ENCODE results near the gene FRMD5.

DNA sequence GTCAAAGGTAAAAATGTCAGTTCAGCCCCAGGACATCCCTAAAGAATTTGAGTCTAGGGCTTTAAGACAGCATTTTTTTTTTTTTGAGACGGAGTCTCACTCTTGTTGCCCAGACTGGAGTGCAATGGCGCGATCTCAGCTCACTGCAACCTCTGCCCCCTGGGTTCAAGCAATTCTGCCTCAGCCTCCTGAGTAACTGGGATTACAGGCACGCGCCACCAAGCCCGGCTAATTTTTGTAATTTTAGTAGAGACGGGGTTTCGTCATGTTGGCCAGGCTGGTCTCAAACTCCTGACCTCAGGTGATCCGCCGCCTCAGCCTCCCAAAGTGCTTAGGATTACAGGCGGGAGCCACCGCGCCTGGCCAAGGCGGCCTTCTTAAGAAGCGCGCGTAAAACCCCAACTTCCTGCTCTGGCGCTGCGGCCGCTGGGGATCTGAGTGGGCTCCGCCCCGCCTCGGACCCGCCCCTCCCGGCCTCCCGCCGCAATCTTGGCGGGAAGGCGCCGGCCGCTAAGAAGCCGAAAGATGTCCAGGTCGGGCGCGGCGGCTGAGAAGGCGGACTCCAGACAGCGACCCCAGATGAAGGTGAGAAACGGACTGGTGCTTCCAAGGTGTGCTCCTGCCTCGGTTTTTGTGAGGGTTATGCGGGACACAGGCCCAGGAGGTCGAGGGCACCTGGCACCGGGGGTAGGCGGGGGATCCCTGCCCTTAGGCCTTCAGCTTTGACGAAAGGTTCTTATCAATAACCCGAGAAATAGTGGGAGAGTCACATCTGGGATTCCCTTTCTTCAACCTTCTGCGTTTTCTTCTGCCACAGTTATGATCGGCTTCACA lies 368.3 kb downstream of the FRMD5 start, which contains the start of gene WDR76:
- TF ChIP-seq, protein P1, sequence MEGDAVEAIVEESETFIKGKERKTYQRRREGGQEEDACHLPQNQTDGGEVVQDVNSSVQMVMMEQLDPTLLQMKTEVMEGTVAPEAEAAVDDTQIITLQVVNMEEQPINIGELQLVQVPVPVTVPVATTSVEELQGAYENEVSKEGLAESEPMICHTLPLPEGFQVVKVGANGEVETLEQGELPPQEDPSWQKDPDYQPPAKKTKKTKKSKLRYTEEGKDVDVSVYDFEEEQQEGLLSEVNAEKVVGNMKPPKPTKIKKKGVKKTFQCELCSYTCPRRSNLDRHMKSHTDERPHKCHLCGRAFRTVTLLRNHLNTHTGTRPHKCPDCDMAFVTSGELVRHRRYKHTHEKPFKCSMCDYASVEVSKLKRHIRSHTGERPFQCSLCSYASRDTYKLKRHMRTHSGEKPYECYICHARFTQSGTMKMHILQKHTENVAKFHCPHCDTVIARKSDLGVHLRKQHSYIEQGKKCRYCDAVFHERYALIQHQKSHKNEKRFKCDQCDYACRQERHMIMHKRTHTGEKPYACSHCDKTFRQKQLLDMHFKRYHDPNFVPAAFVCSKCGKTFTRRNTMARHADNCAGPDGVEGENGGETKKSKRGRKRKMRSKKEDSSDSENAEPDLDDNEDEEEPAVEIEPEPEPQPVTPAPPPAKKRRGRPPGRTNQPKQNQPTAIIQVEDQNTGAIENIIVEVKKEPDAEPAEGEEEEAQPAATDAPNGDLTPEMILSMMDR (IDR thresholded peaks at IDR 0.05; ENCODE audit: borderline replicate concordance, extremely low read depth, low read length, poor library complexity, severe bottlenecking) = no peak
- no peak for TF ChIP-seq EZH2 (IDR thresholded peaks at IDR 0.05; ENCODE audit: borderline replicate concordance, low read depth, low read length, severe bottlenecking)
